Activated CD4-positive, alpha-beta T cell treated with anti-CD3 and anti-CD28 coated beads for 24 hours (primary cell): ENCODE data around the gene SAFB.

ENCODE experiments used
- DNase-seq, 2 donors: peaks; one replicate each; pipeline ENCODE4 v3.0.0-alpha.2; 2020; ENCODE audit warnings: low read depth in 2 of 2

SAFB gene

GRCh38 chr19:5627395-5627904 lies 4.6 kb downstream of the SAFB start:
- peak; percentile 15 to 22 for DNase-seq

DNA sequence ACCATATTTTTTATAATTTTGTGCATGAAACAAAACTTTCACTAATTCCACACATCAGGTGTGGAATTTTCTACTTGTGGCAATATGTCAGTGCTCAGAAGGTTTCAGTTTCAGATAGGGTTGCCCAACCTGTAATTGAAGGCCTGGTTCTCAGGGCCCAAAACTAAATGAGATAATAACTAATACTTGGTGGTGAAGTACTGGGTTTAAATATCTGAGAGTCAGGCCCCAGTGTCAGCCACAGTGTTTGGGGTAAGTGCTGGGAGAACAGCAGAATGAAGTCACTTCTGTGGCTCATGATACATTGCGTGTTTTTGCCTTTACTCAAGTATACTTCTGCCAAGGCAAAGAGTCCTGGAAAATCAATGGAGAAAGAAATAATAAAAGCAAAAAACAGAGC lies 5.6 kb downstream of the SAFB start:
- no peak for DNase-seq

DNA sequence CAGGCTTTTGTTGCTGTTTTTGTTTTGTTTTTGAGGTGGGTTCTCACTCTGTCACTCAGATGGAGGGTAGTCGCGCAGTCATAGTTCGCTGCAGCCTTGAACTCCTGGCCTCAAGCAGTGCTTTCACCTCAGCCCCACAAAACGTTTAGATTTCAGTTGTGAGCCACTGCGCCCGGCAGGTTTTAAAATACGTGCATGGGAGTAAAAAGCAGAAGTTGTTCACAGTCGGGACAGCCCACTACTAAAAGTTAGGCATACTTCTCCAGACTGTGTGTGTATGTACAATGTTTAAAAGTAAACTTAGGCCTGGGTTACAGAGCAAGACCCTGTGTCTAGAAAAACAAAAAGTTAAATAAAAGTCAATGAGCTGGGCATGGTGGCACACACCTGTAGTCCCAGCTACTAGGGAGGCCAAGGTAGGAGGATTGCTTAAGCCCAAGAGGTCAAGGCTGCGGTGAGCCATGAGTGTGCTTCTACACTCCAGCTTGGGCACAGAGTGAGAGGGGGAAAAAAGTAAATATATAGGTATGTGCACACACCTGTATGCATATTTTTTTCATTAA lies 6.1 kb downstream of the SAFB start:
- DNase-seq: no peak

DNA sequence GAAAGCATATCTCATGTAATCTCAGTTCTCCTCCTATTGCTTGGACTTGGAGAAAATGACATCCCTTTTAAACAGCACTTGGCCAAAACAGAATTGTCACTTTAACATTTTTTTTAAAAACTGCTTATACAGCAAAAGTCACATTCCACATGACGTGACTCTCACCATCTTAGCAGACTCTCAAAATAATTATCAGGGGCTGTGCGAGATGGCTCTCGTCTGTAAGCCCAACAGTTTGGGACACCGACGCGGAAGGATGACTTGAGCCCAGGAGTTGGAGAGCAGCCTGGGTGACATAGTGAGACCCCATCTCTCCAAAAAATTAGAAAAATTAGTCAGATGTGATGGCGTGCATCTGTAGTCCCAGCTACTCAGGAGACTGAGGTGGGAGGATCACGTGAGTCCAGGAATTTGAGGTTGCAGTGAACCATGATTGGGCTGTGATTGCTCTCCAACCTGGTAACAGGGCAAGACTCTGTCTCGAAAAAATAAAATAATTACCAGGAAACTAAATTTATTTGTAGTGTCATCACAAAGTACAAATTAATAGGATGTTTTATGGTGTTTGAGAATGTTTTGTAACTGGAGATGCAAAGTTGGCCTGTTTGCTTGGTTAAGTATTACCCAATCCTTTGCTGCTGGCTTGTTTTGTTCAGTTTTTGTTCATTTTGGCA lies 8.8 kb downstream of the SAFB start:
- no peak for DNase-seq

- no peak for DNase-seq
Observed at GRCh38 chr19:5632241-5632612, 9.3 kb downstream of the SAFB start.

DNA sequence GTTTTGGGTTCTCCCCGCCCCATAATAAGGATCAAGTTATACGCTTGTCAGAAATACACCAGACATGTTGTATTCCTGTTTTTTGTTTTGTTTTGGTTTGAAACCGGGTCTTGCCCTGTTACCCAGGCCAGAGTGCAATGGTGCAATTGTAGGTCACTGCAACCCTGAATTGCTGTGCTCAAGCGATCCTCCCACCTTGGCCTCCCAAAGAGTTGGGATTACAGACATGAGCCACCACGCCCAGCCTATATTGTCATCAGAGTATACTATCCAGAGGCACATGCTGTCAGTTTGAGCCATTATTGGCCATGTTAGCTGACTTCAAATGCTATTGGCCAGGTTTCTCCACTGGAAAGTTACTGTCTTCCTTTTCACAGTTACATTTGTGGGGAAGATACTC lies 9.8 kb downstream of the SAFB start:
- DNase-seq: no peak

DNA sequence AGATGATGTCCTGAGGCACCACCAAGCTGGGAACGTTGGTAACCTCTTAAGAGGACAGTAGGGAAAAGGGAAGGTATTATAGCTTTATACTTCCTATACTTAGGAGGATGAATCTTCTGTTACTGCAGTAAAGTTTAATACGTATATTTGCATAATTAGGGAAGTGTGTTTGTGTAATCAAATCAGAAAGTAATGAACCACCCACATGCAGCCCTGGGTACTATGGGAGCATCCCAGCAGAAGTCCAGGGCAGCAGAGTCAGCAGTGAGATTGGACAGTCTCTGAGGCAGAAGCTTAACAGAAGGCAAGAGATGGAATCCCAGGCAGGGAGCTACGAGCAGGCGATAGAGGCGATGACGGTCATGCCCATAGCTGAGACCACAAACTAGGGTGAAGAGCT lies 12.5 kb downstream of the SAFB start:
- no peak for DNase-seq

DNA sequence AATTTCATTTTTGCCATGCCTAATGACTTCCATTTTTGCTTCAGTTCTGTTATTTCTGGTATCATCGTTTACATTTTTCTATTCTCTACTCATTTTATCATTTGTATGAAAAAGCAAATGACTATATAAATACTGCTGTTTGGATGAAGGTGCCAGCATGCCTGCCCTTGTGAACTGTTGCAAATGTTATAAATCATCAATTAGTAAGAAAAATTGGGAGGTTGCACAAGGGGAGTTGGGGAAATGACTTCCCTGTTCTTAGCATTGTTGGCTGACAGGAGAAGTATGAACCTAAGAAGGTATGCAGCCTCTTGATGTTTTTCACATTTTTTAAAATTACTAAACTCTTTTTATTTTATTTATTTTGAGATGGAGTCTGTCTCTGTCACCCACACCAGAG lies 15.1 kb downstream of the SAFB start:
- no peak for DNase-seq

- DNase-seq: no peak
Observed at GRCh38 chr19:5641171-5641570, 18.3 kb downstream of the SAFB start.

- no peak for DNase-seq
Observed at GRCh38 chr19:5642204-5642603, 19.3 kb downstream of the SAFB start.

- no peak for DNase-seq
Observed at GRCh38 chr19:5643060-5643459, 20.2 kb downstream of the SAFB start.

DNA sequence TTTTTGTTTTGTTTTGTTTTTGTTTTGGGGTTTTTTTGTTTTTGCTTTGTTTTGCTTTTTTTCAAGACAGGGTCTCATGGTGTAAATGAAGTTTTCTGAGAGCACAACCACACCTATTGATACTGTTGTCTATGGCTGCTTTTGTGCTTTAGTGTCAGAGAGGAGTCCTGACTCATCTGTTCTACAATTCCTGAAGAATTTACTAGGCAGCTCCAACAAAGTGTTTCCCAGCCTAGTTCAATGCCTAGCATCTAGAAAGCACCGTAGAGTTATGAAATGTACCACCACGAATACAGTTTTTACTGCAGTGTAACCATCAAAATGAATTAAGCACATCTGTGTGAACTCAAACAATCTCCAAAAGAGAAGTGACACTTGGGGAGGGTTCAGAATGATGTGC lies 21.2 kb downstream of the SAFB start:
- no peak for DNase-seq

DNA sequence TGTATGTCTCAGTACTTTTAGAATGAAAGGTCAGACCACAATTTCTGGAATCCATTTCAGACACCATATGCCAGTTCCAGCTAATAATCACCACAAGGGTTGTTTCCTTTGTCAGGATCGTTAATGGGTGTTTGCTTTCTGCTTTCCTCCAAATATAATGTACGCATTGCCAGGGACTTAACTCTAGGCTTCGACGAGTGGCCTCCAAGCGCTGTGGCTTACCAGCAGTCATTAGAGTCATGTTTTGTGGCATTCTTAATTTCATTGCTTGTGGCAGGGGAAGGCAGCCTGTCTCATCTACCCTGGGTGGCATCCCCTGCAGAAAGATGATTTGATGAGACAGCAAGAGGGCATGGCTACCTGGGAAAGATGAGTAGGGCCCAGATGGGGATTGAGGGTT lies 22.5 kb downstream of the SAFB start:
- no peak for DNase-seq

DNA sequence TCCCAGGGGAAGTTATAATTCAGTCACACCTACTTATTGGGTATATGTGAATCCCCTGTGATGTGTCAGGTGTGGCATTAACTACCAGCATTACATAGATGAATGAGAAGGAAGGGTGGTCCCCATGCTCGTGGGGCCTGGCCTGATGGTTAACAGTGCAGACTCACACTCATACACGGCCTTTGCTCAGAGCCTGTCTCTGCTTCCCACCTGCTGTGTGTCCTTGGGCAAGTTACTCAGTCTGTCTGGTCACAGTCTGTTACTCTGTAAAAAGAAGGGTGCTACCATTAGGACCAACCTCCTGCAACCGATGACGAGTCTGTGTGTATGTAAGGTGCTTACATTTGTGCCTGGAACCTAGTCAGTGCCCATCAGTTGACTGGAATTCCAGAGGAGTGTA lies 23.8 kb downstream of the SAFB start:
- DNase-seq: no peak

DNA sequence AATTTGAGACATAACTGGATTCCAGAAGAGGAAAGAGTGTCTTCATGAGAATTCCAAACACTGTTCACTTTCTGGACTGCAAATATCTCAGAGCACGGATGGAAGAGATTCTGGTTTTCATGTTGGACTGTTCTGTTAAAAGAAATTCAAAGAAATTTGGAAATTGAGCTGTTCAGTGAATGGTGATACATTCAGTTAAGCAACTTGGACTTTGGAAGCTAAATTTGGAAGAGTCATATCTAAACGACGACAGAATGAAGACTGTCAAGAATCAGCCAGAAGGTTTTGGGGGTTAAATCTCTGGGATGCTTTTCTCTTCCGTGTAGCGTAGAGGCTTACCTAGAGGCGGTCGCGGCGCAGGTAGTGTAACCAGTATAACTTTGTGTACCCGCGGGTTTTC lies 25.6 kb downstream of the SAFB start:
- DNase-seq: no peak

GRCh38 chr19:5651361-5651760 lies 28.5 kb downstream of the SAFB start:
- DNase-seq: no peak

DNA sequence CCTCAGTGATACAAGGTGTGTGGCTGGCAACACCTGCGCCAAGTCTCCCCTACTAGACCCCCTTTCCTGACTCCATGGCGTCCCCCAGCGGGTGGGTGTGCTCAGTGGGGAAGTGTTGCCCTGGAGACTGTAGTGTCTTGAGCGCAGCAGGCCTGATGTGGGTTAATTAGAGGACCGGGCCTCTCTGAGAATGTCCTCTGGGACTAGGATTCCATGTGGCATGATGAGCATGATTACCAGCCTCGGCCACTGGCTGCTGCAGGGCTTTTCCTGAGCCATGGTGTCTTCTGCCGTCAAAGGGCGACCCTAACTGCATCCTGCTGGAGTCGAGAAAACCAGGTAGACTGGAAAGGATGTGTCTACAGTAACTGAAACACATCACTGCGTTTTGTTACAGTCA lies 29.4 kb downstream of the SAFB start:
- no peak for DNase-seq

DNA sequence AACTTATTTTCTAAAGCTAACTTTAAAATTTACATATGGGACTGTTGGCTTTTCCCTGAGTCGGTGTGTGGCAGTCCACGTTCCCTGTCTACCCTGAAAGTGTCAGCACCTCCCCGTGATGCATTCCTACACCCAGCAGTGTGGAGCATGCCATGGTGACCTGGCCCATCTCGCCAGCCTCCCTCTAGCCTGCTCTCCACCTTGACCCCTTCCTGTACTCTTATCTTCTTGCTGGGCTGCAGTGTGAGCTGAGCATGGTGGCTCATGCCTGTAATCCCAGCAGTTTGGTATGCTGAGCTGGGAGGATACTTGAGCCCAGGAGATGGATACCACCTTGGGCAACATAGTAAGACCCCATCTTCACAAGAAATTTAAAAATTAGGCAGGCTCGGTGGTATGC lies 32.0 kb downstream of the SAFB start:
- DNase-seq: no peak

- no peak for DNase-seq
Observed at GRCh38 chr19:5655412-5655811, 32.5 kb downstream of the SAFB start.

- DNase-seq: no peak
Observed at GRCh38 chr19:5661483-5661882, 38.6 kb downstream of the SAFB start.

GRCh38 chr19:5663904-5664303 lies 41.0 kb downstream of the SAFB start:
- DNase-seq: no peak

DNA sequence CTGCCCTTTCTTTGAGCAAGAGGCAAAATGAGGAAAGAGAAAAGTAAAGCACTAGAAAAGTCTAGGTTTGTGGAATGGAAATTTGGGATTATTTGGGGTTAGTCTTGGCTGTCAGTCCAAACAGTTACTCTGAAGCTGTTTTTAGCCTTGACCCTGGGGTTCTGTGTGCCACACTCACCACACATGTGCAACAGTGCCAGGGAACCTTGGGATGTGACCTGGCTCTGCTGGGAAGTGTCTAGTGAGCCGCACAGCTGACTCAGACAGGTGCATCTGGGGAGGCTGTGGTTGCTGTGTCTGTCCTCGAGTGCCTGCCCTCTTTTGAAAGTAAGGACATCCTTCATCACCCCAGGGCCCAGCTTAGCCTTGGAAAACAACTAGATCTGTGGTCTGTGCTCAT lies 41.6 kb downstream of the SAFB start:
- DNase-seq: no peak

DNA sequence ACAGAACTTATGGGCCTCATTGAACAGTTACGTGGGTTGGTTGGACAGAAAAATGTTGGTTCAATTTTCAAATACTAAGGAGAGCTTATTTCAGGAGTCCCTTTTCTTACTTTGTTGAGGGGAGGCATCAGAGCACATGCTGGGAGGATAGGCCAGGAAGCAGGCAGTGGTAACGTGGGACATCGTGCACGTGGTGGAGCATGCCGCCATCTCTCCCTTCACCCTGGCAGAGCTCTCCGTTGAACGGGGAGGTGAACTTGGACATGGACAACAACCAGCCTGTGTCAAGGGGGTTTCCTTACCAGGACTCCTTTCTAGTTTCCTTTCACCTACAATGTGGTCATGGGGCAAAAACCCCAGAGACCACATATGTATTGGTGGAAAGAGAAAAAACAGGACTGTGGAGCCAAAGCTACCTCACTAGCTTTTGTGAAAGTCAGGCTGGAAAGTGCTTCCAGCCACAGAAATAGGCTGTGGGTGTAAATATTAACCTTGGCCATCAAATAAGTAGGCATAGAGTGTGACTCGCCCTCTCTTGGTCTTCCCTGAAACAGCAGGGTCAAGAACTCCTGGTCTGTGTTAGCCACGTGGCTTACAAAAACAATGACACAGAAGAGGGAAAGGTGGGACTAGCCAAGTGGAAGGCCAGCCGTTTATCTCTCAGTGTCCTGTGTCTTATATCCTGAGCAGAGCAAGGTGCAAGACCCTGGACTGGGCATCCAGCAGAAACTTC lies 43.1 kb downstream of the SAFB start:
- no peak for DNase-seq
